Tongue (tissue), 3 donors: ENCODE results near the gene G2E3. TPM values are rescaled to one million over a fixed set of nuclear protein-coding genes. Genes with fewer than 3 reads are reported as not detected.
A peak's percentile ranks its signal among the peaks of the same experiment; 100 is the strongest.

Source experiments
- DNase-seq: peaks from one replicate; pipeline ENCODE4 v3.0.0-alpha.2; 2015
- small RNA-seq: library from RNA; depleted of rRNA; stranded (forward); fragments of <200 nt; gene quantifications from one replicate; pipeline ENCODE3, GENCODE V24; 2014; ENCODE audit warnings: low replicate concordance
- total RNA-seq: library from RNA; depleted of rRNA; stranded (reverse); fragments of >200 nt; gene quantifications from one replicate; pipeline ENCODE4 v1.2.3, GENCODE V29; 2014

Gene G2E3
- total RNA-seq, 1 donor from 2014 or later = 32.4 TPM

- no peak for DNase-seq
Observed at GRCh38 chr14:30655658-30656057, 96.7 kb downstream of the G2E3 start.

- DNase-seq = peak; percentile 29
Observed at GRCh38 chr14:30656190-30656632, 97.3 kb downstream of the G2E3 start.

GRCh38 chr14:30657050-30657449 is 98.1 kb downstream of the G2E3 start:
- no peak for DNase-seq

GRCh38 chr14:30657606-30658163 is 98.7 kb downstream of the G2E3 start:
- DNase-seq = peak; percentile 16

- DNase-seq = no peak
Observed at GRCh38 chr14:30658645-30659044, 99.7 kb downstream of the G2E3 start.

- no peak for DNase-seq
Observed at GRCh38 chr14:30669594-30669993, 110.6 kb downstream of the G2E3 start.

Small RNA genes lying within 50 kb of the gene (small RNA-seq; reads per million reads assigned to genes)
- not detected for gene RF02271

Other genes with a start within 250 kb of the G2E3 start
- 129 TPM for gene SCFD1, start 63.2 kb downstream of the G2E3 start, total RNA-seq